Keratinocyte (primary cell): ENCODE results near the gene FKBP11. TPM values are rescaled to one million over a fixed set of nuclear protein-coding genes. Genes with fewer than 3 reads are reported as not detected.

Source experiments
- DNase-seq: peaks from one replicate; pipeline ENCODE4 v3.0.0-alpha.2; 2011; ENCODE audit warnings: low read depth, missing footprints, low spot score
- FAIRE-seq: peaks from 2 replicates; lab custom pipeline; 2011; peaks lifted over from hg19 to GRCh38; lab: Jason Lieb, UNC
- H2AFZ ChIP-seq: 2 replicates; pipeline ENCODE4 v1.6.0; 2012; ENCODE audit warnings: low read length, control low read depth, inconsistent platforms; ENCODE audit not compliant: control insufficient read depth
- H3K27ac ChIP-seq: 2 replicates; pipeline ENCODE4 v1.5.1; 2011; ENCODE audit warnings: low read length; ENCODE audit not compliant: control insufficient read depth, insufficient read depth
- H3K27me3 ChIP-seq: 3 replicates; pipeline ENCODE4 v1.6.0; 2011; ENCODE audit warnings: low read length; ENCODE audit not compliant: control insufficient read depth, insufficient read depth; ENCODE audit errors: extremely low read depth
- H3K36me3 ChIP-seq, 2 experiments: 2 replicates in 1 of 2; 3 replicates in 1 of 2; pipeline ENCODE4 v1.5.1; 2011; ENCODE audit warnings: low read length in 2 of 2, mild to moderate bottlenecking in 1 of 2; ENCODE audit not compliant: control insufficient read depth in 2 of 2, insufficient read depth in 2 of 2; ENCODE audit errors: extremely low read depth in 1 of 2
- H3K4me1 ChIP-seq: 3 replicates; pipeline ENCODE4 v1.5.1; 2011; ENCODE audit warnings: low read length; ENCODE audit not compliant: control insufficient read depth, insufficient read depth; ENCODE audit errors: extremely low read depth
- H3K4me2 ChIP-seq: 3 replicates; pipeline ENCODE4 v1.6.0; 2011; ENCODE audit warnings: low read depth, low read length; ENCODE audit not compliant: control insufficient read depth, insufficient read depth; ENCODE audit errors: extremely low read depth
- H3K4me3 ChIP-seq, 3 experiments: fragments of 200-600 bp in 1 of 3; sonication (generic) in 1 of 3; 2 replicates in 2 of 3; 3 replicates in 1 of 3; pipeline ENCODE4 v1.5.1; 2011 to 2016; ENCODE audit warnings: low read length in 3 of 3, mild to moderate bottlenecking in 3 of 3, control low read depth in 2 of 3, inconsistent platforms in 1 of 3, low read depth in 1 of 3, mixed read lengths in 1 of 3, mixed run types in 1 of 3, moderate library complexity in 1 of 3; ENCODE audit not compliant: control insufficient read depth in 2 of 3, insufficient read depth in 2 of 3; ENCODE audit errors: extremely low read depth in 1 of 3
- H3K79me2 ChIP-seq: 2 replicates; pipeline ENCODE4 v1.6.0; 2012; ENCODE audit warnings: low read length; ENCODE audit not compliant: control insufficient read depth, insufficient read depth
- H3K9ac ChIP-seq: 3 replicates; pipeline ENCODE4 v1.6.0; 2011; ENCODE audit warnings: low read length; ENCODE audit not compliant: control insufficient read depth, insufficient read depth; ENCODE audit errors: extremely low read depth
- H3K9me1 ChIP-seq: 3 replicates; pipeline ENCODE4 v1.6.0; 2011; ENCODE audit warnings: low read length; ENCODE audit not compliant: control insufficient read depth, insufficient read depth; ENCODE audit errors: extremely low read depth
- H3K9me3 ChIP-seq: 2 replicates; pipeline ENCODE4 v1.5.1; 2012; ENCODE audit warnings: low read depth, low read length; ENCODE audit not compliant: control insufficient read depth
- H4K20me1 ChIP-seq: 3 replicates; pipeline ENCODE4 v1.6.0; 2011; ENCODE audit warnings: low read length; ENCODE audit not compliant: control insufficient read depth, insufficient read depth; ENCODE audit errors: extremely low read depth
- EZH2 ChIP-seq: IDR thresholded peaks from one replicate; pipeline ENCODE4 v1.6.1; 2012; ENCODE audit warnings: inconsistent platforms, mild to moderate bottlenecking, low read length, moderate library complexity
- dilution Hi-C: fragments of 300-500 bp; cut with MboI; formaldehyde crosslinking; loops from one replicate; pipeline ENCODE4 v1.7.0; 2020; ENCODE audit warnings: low sequenced_read_pairs; ENCODE audit not compliant: extremely low pct_ligation_motif_present
- polyA plus RNA-seq, 5 experiments: library from polyadenylated mRNA; depleted of rRNA in 3 of 5; stranded (reverse) in 3 of 5; stranded (forward) in 1 of 5; unstranded in 1 of 5; fragments of >200 nt; gene quantifications; 1 replicate in 1 of 5; 2 replicates in 3 of 5; 3 replicates in 1 of 5; pipeline versions ENCODE4 v1.2.1 to v1.2.3, GENCODE V29; 2011 to 2012; ENCODE audit warnings: missing spikeins in 2 of 5, low read depth in 1 of 5, low replicate concordance in 1 of 5
- TF ChIP-seq, protein P1 (sequence below), 3 experiments: IDR thresholded peaks in 1 of 3; conservative IDR thresholded peaks in 1 of 3; optimal IDR thresholded peaks in 1 of 3; 2 replicates in 2 of 3; 3 replicates in 1 of 3; pipeline versions ENCODE3 to v1.5.1; 2011; ENCODE audit warnings: low read length in 3 of 3, mild to moderate bottlenecking in 3 of 3, moderate library complexity in 2 of 3, control low read depth in 1 of 3, inconsistent platforms in 1 of 3; ENCODE audit not compliant: insufficient read depth in 2 of 3; ENCODE audit errors: extremely low read depth in 1 of 3

Gene FKBP11
- polyA plus RNA-seq, 1 donor (not counting 4 experiments of a cell fraction or from before 2014, with no cell fraction given): 18.4 TPM

DNA sequence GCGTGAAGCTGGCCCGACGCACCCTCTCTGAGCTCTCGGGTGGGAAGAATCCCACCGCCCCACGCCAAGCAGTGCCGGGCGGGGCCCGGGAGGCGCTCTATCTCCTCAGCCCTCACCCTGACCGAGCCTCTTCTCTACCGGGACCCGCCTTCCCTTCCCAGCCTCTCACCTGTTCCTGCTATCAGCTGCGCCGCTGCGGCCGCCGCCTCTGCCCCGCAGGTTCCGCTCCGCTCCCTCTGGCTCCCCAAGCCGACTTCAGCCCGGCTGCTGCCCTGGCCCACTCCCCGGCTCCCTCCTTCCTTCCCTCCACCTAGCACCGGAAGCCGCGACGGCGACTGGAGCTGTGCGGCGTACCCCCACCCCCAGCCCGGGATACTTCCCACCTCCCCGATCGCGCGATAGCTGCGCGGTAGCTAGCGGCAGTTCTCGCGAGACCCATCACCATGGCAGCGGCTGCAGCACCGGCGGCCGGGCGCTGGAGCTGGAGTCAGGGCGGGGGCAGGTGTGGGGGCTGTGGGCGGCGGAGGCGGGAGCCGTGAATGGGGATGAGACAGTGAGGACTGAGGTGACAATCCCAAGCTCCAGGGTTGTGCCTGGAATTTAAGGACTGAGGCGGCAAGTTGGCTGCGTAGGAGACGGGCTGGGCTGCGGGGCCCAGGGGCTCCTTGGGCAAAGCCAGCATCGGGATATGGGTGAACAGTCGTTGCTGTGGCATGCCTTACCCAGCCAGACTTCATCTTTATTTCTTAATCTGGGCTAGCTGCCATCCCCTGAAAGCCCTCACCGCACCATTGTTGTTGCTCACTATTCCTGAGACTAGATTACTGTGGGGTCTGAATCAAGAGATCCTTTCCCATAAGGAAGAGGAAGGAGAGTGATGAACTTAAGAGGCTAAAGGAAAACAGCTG lies 32.1 kb upstream of the FKBP11 start, which contains the start of gene ARF3:
Gene ARF3, minus strand, starts transcription at position 347 of the 908 bp plus-strand sequence. CDS start 16,392 bp downstream, outside the sequence.
- Histone ChIP-seq H3K9ac (peak within 1 kb of the TSS; percentile 87), H3K79me2 (peaks cover 47% of the 10 kb centered on the region), H2AFZ (peak within 1 kb of the TSS; percentile 94), H3K36me3 (peaks cover 14 to 25% of the 10 kb centered on the region in 2 experiments), H3K9me1 (no peaks in the 10 kb centered on the region), H3K27ac (peak within 1 kb of the TSS; percentile 63), H3K9me3 (no peaks in the 10 kb centered on the region), H3K27me3 (no peaks in the 10 kb centered on the region), H3K4me1 (peaks cover 12% of the 10 kb centered on the region), H3K4me3 (peak within 1 kb of the TSS; percentile 82 to 95 (median 87)), H4K20me1 (peaks cover 9% of the 10 kb centered on the region), H3K4me2 (peak within 1 kb of the TSS; percentile 88)
- DNase-seq: peak; percentile 79
- no peak for FAIRE-seq
- dilution Hi-C loops: no loop called here
- no peak for TF ChIP-seq EZH2
- TF ChIP-seq, protein P1, sequence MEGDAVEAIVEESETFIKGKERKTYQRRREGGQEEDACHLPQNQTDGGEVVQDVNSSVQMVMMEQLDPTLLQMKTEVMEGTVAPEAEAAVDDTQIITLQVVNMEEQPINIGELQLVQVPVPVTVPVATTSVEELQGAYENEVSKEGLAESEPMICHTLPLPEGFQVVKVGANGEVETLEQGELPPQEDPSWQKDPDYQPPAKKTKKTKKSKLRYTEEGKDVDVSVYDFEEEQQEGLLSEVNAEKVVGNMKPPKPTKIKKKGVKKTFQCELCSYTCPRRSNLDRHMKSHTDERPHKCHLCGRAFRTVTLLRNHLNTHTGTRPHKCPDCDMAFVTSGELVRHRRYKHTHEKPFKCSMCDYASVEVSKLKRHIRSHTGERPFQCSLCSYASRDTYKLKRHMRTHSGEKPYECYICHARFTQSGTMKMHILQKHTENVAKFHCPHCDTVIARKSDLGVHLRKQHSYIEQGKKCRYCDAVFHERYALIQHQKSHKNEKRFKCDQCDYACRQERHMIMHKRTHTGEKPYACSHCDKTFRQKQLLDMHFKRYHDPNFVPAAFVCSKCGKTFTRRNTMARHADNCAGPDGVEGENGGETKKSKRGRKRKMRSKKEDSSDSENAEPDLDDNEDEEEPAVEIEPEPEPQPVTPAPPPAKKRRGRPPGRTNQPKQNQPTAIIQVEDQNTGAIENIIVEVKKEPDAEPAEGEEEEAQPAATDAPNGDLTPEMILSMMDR (optimal IDR thresholded peaks at IDR 0.05 in 1 of 3, IDR thresholded peaks at IDR 0.05 in 1 of 3, conservative IDR thresholded peaks at IDR 0.05 in 1 of 3; ENCODE audit: extremely low read depth in 1 of 3, insufficient read depth in 2 of 3, low read length in 3 of 3): peak in 1 of 3 experiments; percentile 2

DNA sequence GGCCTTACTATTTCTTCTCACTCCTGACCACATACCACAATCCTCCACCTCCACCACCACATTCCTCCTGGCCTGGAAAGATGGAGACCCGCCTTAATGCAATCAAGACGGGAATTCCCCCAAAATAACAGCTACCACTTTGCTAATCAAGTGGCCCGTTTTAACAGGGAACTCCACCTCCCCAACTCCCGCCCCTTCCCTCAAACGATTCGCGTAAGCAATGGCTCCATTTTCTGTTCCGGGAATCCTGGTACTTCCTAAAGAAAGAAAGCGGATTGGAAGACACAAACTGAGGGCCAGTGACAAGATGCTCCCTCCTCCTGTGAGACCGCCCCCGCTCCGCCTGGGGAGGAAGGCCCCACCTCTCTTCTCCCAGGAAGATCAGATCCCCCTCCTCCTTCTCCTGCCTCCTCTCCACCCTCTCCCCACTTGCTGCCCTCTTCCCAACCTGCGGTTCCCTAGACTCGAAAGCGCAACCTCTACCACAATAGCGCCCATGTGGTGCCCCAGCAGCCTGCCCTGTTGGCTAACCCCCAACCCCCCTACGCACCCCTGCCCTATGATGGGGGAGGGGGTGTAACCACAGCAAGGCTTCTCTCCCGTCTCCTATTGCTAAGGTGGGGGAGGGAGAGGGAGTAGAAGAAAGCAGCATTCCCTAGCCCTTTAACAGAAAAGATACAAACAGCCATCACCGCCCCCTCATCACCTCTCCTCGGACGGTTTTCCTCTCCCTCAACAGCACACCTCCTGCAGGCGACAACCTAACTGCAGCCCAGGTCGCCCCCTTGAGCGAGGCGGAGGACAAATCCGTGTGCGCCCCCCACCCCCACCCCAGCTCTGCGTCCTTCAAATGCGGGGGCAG lies 31.2 kb upstream of the FKBP11 start:
- dilution Hi-C loops: no loop called here
- Histone ChIP-seq H2AFZ (peak overlapping the region; percentile 74), H3K79me2 (peaks cover 55% of the 10 kb centered on the region)

More for the DNA sequence above, 31.2 kb upstream of the FKBP11 start:
- Histone ChIP-seq H3K4me3 (peak overlapping the region; percentile 82 to 95 (median 87)), H3K27me3 (no peaks in the 10 kb centered on the region), H3K4me1 (peaks cover 12% of the 10 kb centered on the region), H3K9me3 (no peaks in the 10 kb centered on the region), H3K9ac (peak overlapping the region; percentile 87), H4K20me1 (peaks cover 9% of the 10 kb centered on the region), H3K9me1 (no peaks in the 10 kb centered on the region), H3K4me2 (peak overlapping the region; percentile 73), H3K36me3 (peaks cover 16 to 25% of the 10 kb centered on the region in 2 experiments), H3K27ac (peak overlapping the region; percentile 63)
- TF ChIP-seq EZH2: no peak
- TF ChIP-seq, protein P1 (optimal IDR thresholded peaks at IDR 0.05 in 1 of 3, IDR thresholded peaks at IDR 0.05 in 1 of 3, conservative IDR thresholded peaks at IDR 0.05 in 1 of 3; ENCODE audit: extremely low read depth in 1 of 3, insufficient read depth in 2 of 3, low read length in 3 of 3): peak in 1 of 3 experiments; percentile 11
- DNase-seq (peak; percentile 73), FAIRE-seq (peak; percentile 46)
